H9 (cell line): Measurements from ENCODE around the gene QPRT. TPM values are rescaled to one million over a fixed set of nuclear protein-coding genes. Genes with fewer than 3 reads are reported as not detected.
A peak's percentile ranks its signal among the peaks of the same experiment; 100 is the strongest.

Experiments
- DNase-seq: peaks from one replicate; pipeline ENCODE4 v3.0.0-alpha.2; 2017
- H2AFZ ChIP-seq: one replicate; pipeline ENCODE4 v1.6.1; 2013; ENCODE audit warnings: mild to moderate bottlenecking, low read length, control low read depth, moderate library complexity
- H2AK5ac ChIP-seq: 2 replicates; pipeline ENCODE4 v1.6.1; 2013; ENCODE audit warnings: low read length, control low read depth, mixed read lengths; ENCODE audit not compliant: insufficient read length
- H2BK120ac ChIP-seq: one replicate; pipeline ENCODE4 v1.6.1; 2013; ENCODE audit warnings: low read depth, mild to moderate bottlenecking, low read length, control low read depth, inconsistent platforms; ENCODE audit not compliant: poor library complexity, severe bottlenecking
- H2BK12ac ChIP-seq: 2 replicates; pipeline ENCODE4 v1.6.1; 2013; ENCODE audit warnings: low read length, control low read depth, mixed read lengths, low read depth; ENCODE audit not compliant: insufficient read length
- H2BK15ac ChIP-seq: 2 replicates; pipeline ENCODE4 v1.6.1; 2013; ENCODE audit warnings: low read depth, low read length, control low read depth
- H2BK20ac ChIP-seq: one replicate; pipeline ENCODE4 v1.6.1; 2013; ENCODE audit warnings: low read depth, mild to moderate bottlenecking, low read length, control low read depth, inconsistent platforms; ENCODE audit not compliant: poor library complexity, severe bottlenecking
- H2BK5ac ChIP-seq: 2 replicates; pipeline ENCODE4 v1.6.1; 2013; ENCODE audit warnings: low read length, control low read depth, mixed read lengths; ENCODE audit not compliant: insufficient read length
- H3K14ac ChIP-seq: 2 replicates; pipeline ENCODE4 v1.6.1; 2013; ENCODE audit warnings: low read length, control low read depth; ENCODE audit not compliant: insufficient read depth
- H3K18ac ChIP-seq: 2 replicates; pipeline ENCODE4 v1.6.1; 2013; ENCODE audit warnings: low read depth, mild to moderate bottlenecking, mixed read lengths, low read length, control low read depth; ENCODE audit not compliant: insufficient read length
- H3K23ac ChIP-seq: 2 replicates; pipeline ENCODE4 v1.6.1; 2013; ENCODE audit warnings: low read length, control low read depth, mixed read lengths, low read depth; ENCODE audit not compliant: insufficient read length
- H3K23me2 ChIP-seq: 2 replicates; pipeline ENCODE4 v1.6.1; 2013; ENCODE audit warnings: low read depth, mild to moderate bottlenecking, mixed read lengths, low read length, control low read depth; ENCODE audit not compliant: insufficient read length, poor library complexity, severe bottlenecking
- H3K27ac ChIP-seq: 2 replicates; pipeline ENCODE4 v1.5.1; 2013; ENCODE audit warnings: low read length, control low read depth, mixed read lengths, low read depth; ENCODE audit not compliant: insufficient read length
- H3K27me3 ChIP-seq: 2 replicates; pipeline ENCODE4 v1.6.1; 2013; ENCODE audit warnings: low read length, control low read depth, inconsistent platforms; ENCODE audit not compliant: insufficient read depth
- H3K4ac ChIP-seq: 2 replicates; pipeline ENCODE4 v1.6.1; 2013; ENCODE audit warnings: low read depth, mild to moderate bottlenecking, control low read depth, inconsistent platforms, low read length, moderate library complexity
- H3K4me1 ChIP-seq: 2 replicates; pipeline ENCODE4 v1.6.1; 2013; ENCODE audit warnings: low read length, control low read depth, inconsistent platforms; ENCODE audit not compliant: insufficient read depth
- H3K4me2 ChIP-seq: 2 replicates; pipeline ENCODE4 v1.6.1; 2013; ENCODE audit warnings: low read length, control low read depth, mixed read lengths; ENCODE audit not compliant: insufficient read length, insufficient read depth
- H3K56ac ChIP-seq: 2 replicates; pipeline ENCODE4 v1.6.1; 2013; ENCODE audit warnings: low read depth, mild to moderate bottlenecking, mixed read lengths, low read length, control low read depth; ENCODE audit not compliant: insufficient read length
- H3K79me1 ChIP-seq: 2 replicates; pipeline ENCODE4 v1.6.1; 2013; ENCODE audit warnings: low read depth, mild to moderate bottlenecking, moderate library complexity, low read length, control low read depth, inconsistent platforms; ENCODE audit not compliant: insufficient read depth, poor library complexity, severe bottlenecking
- H3K79me2 ChIP-seq: 2 replicates; pipeline ENCODE4 v1.6.1; 2013; ENCODE audit warnings: low read length, control low read depth, inconsistent platforms; ENCODE audit not compliant: insufficient read depth
- H3K9ac ChIP-seq: 2 replicates; pipeline ENCODE4 v1.6.1; 2013; ENCODE audit warnings: low read length, control low read depth, mixed read lengths; ENCODE audit not compliant: insufficient read length; ENCODE audit errors: extremely low read depth
- H3K9me3 ChIP-seq: one replicate; pipeline ENCODE4 v1.6.1; 2013; ENCODE audit warnings: low read depth, low read length, inconsistent platforms; ENCODE audit not compliant: control insufficient read depth
- H3T11ph ChIP-seq: one replicate; pipeline ENCODE4 v1.6.1; 2013; ENCODE audit warnings: mild to moderate bottlenecking, low read length, control low read depth, inconsistent platforms
- H4K20me1 ChIP-seq: one replicate; pipeline ENCODE4 v1.6.1; 2013; ENCODE audit not compliant: control insufficient read depth, insufficient read length, insufficient read depth
- H4K5ac ChIP-seq: 2 replicates; pipeline ENCODE4 v1.6.1; 2013; ENCODE audit warnings: low read depth, mild to moderate bottlenecking, mixed read lengths, low read length, control low read depth; ENCODE audit not compliant: insufficient read length
- H4K8ac ChIP-seq: replicated peaks from 2 replicates; pipeline ENCODE4 v1.6.1; 2013; ENCODE audit warnings: low read length, control low read depth, mixed read lengths, low read depth; ENCODE audit not compliant: insufficient read length
- H4K91ac ChIP-seq: 2 replicates; pipeline ENCODE4 v1.6.1; 2013; ENCODE audit warnings: low read depth, mild to moderate bottlenecking, moderate library complexity, mixed read lengths, low read length, control low read depth; ENCODE audit not compliant: insufficient read length
- H3K27ac Mint-ChIP-seq, 3 experiments: 2 replicates in 2 of 3; 3 replicates in 1 of 3; pipeline ENCODE4 v1.8.0; 2020 to 2021; ENCODE audit warnings: mixed read lengths in 3 of 3, mild to moderate bottlenecking in 1 of 3, moderate library complexity in 1 of 3
- H3K27me3 Mint-ChIP-seq: 2 replicates; pipeline ENCODE4 v1.8.0; 2021; ENCODE audit warnings: low read depth, mild to moderate bottlenecking, moderate library complexity, mixed read lengths
- H3K36me3 Mint-ChIP-seq, 3 experiments: 2 replicates in 2 of 3; 3 replicates in 1 of 3; pipeline ENCODE4 v1.8.0; 2020 to 2021; ENCODE audit warnings: low read depth in 3 of 3, mixed read lengths in 3 of 3; ENCODE audit not compliant: insufficient read depth in 1 of 3
- H3K4me1 Mint-ChIP-seq, 2 experiments: 2 replicates each; pipeline ENCODE4 v1.8.0; 2020; ENCODE audit warnings: mixed read lengths in 2 of 2
- H3K4me3 Mint-ChIP-seq, 2 experiments: 2 replicates in 1 of 2; 3 replicates in 1 of 2; pipeline ENCODE4 v1.8.0; 2020 to 2021; ENCODE audit warnings: mild to moderate bottlenecking in 2 of 2, mixed read lengths in 2 of 2, moderate library complexity in 1 of 2
- H3K9me3 Mint-ChIP-seq, 2 experiments: 2 replicates in 1 of 2; 3 replicates in 1 of 2; pipeline ENCODE4 v1.8.0; 2020; ENCODE audit warnings: mild to moderate bottlenecking in 2 of 2, mixed read lengths in 2 of 2, moderate library complexity in 1 of 2
- CTCF ChIP-seq: fragments of 200-600 bp; sonication (generic); conservative IDR thresholded peaks from 3 replicates; pipeline ENCODE4 v1.8.0; 2021; ENCODE audit warnings: antibody characterized with exemption, mild to moderate bottlenecking
- WGBS: extraction: QIAGEN DNeasy Blood & Tissue Kit; methylation state at CpG from one replicate; pipeline ENCODE4 v1.1.7; 2013; ENCODE audit warnings: missing lambda C conversion rate, low lambda C conversion rate, mixed read lengths; ENCODE audit not compliant: insufficient read length; ENCODE audit errors: extremely low coverage; 5-methylcytosine and 5-hydroxymethylcytosine counted together
- total RNA-seq: library from RNA; stranded (reverse); gene quantifications from 2 replicates; pipeline ENCODE4 v1.2.1, GENCODE V29; 2021

Gene QPRT
- total RNA-seq, 1 experiment from 2014 or later: 107 TPM

GRCh38 chr16:29743827-29744531 lies 65.0 kb downstream of the QPRT start:
- TF ChIP-seq CTCF: no peak
- Histone ChIP-seq H3K79me2 (no peaks in the 10 kb centered on the region), H3K23ac (no peak overlapping the region), H3K14ac (no peak overlapping the region), H4K91ac (no peak overlapping the region), H4K20me1 (no peaks in the 10 kb centered on the region), H2BK15ac (no peak overlapping the region), H3K56ac (no peak overlapping the region), H3K4ac (no peak overlapping the region), H3K9me3 (no peaks in the 10 kb centered on the region), H3K4me1 (no peaks in the 10 kb centered on the region), H3K4me2 (no peak overlapping the region), H3K9ac (no peak overlapping the region), H3K27ac (no peak overlapping the region), H4K5ac (no peak overlapping the region), H3K27me3 (no peaks in the 10 kb centered on the region), H3K79me1 (no peaks in the 10 kb centered on the region), H3K18ac (no peak overlapping the region), H2BK12ac (no peak overlapping the region), H3K23me2 (no peaks in the 10 kb centered on the region), H3T11ph (no peak overlapping the region), H2BK5ac (no peak overlapping the region), H2AFZ (no peak overlapping the region), H2BK120ac (no peak overlapping the region), H2AK5ac (no peak overlapping the region), H4K8ac (no peak overlapping the region), H2BK20ac (no peak overlapping the region)
- DNase-seq: no peak
- Mint-ChIP-seq H3K4me3 (no peak overlapping the region; a peak in 1 of 5 replicates), H3K27ac (peak overlapping the region in 1 of 3 experiments; percentile 77; a peak in 2 of 7 replicates), H3K27me3 (no peaks in the 10 kb centered on the region; the same call in 1 of the 2 replicates), H3K9me3 (peaks cover 7 to 17% of the 10 kb centered on the region in 2 experiments; a peak in 4 of 5 replicates), H3K36me3 (peaks cover 25 to 40% (median 38%) of the 10 kb centered on the region in 3 experiments), H3K4me1 (peaks cover 0 to 16% of the 10 kb centered on the region in 2 experiments; a peak in 3 of 4 replicates)
- no CpG with 5 or more reads among the region's 21 CpGs for WGBS
